GM19463 (cell line): ENCODE results near the gene ATG4A.
A peak's percentile ranks its signal among the peaks of the same experiment; 100 is the strongest.

Experiments
- ATAC-seq: cut with Tn5 transposase; IDR thresholded peaks from one replicate; pipeline ENCODE4 v1.9.1; 2021; ENCODE audit warnings: mild to moderate bottlenecking, moderate library complexity; ENCODE audit not compliant: unreplicated experiment

Gene ATG4A

DNA sequence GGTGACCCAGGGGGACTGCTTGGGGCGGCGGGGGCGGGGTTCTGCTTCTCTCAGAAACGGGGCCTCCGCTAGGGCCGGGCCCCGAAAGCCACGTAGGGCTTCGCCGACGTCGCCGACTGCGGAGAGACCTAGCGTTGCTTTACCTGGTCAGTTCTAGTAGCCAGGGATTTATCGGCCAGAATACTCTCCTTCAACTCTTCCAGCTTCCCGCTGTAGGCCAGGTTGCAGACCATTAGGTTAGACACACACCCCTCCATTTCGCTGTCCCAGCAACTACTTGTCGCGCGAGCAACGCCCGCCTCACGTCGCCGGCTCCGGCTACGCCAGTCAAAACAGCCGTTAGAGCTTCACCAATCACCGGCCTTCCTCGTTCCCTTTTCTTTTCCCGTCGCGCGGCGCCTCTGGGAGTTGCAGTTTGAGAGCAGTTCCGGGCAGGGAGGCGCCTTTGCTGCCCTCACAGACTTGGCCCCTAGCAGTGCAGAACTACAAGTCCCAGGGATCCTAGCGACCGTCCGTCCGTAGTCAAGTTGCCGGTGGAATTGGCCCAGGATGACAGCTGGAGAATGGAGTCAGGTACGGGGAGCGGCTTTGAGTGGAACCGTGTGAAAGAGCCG lies at the start of gene ATG4A, which contains the start of gene PSMD10:
Gene ATG4A (plus strand): TSS at position 515 of the 614 bp plus-strand sequence. CDS start 49 bp downstream, at position 564.
Gene PSMD10 (minus strand): TSS at position 279 of the 614 bp plus-strand sequence. CDS start 22 bp downstream, at position 257.
- ATAC-seq: peak; percentile 93

DNA sequence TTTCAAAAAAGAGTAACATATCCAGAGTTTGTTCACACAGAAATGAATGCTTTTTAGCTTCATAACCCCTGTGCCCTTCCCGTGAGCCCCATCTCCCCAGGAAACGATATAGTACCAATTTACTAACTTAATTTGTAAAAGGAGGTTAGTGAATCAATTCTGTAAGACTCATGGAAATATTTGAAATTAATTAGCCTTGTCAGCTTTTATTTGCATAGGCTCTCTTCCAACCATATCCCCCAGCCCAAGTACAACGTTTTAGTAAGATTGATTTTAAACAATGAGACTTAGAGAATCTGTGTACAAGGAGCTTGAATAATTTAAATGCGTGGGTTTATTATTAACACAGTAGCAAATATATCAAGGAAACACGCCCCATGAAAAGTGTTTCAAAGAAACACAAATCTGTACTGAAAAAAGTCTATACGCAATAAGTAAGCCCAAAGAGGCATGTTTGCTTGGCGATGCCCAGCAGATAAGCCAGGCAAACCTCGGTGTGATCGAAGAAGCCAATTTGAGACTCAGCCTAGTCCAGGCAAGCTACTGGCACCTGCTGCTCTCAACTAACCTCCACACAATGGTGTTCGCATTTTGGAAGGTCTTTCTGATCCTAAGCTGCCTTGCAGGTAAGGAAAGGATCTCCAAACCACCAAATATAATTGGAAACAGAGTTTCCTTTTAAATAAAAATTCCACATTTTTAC lies 46.9 kb upstream of the ATG4A start, which contains the start of gene VSIG1:
Gene VSIG1 (plus strand): TSS at position 512 of the 703 bp plus-strand sequence. CDS start 66 bp downstream, at position 578.
- no peak for ATAC-seq

GRCh38 chrX:108049649-108050048 lies 41.9 kb upstream of the ATG4A start:
- no peak for ATAC-seq

DNA sequence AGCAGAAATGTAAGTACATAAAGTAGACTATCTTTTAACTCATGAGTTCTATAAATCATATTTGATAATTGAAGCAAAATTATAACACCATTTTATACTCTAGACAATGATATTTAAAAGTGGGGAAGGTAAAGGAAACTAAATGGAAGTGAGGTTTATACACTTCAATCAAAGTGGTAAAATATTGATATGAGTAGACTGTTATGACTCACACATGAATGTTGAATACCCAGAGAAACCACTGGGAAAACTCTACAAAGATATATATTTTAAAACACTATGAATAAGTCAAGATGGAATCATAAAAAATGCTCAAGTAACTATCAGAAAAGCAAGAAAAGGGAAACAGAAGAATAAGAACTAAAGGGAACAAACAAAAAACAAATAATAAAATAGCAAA lies 38.4 kb upstream of the ATG4A start:
- ATAC-seq: no peak

DNA sequence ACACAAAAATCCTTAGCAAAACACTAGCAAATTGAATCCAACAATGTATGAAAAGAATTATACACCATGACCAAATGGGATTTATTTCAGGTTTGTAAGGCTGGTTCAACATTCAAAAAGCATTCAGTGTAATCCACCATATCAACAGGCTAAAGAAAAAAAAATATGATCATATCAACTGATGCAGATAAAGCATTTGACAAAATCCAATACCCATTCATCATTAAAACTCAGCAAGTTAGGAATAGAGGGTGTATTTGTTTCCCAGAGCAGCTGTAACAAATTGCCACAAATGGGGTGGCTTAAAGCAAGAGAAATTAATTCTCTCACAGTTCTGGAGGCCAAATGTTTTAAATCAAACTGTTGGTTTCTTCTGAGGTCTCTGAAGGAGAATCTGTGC lies 36.0 kb upstream of the ATG4A start:
- no peak for ATAC-seq

DNA sequence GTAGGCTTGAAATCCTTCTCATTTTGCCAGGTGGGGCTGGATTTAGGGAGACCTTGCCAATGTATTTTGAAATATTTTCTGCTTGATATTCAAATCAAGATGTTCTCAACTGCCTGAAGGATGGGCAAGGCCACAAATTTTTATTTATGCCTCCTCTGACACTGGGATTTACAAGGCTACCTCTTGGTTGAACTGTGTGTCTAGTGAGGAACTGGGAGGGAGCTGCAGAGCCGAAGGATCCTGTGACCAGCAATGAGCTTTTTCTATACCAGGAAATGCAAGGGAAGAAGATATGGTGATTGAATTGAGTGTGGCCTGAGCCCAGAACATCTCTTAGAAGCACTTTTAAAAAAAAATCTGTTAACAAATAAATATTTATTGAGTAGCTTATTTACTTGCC lies 31.8 kb upstream of the ATG4A start:
- no peak for ATAC-seq

- no peak for ATAC-seq
These were observed 27.6 kb upstream of the ATG4A start for GRCh38 chrX:108064001-108064400.

DNA sequence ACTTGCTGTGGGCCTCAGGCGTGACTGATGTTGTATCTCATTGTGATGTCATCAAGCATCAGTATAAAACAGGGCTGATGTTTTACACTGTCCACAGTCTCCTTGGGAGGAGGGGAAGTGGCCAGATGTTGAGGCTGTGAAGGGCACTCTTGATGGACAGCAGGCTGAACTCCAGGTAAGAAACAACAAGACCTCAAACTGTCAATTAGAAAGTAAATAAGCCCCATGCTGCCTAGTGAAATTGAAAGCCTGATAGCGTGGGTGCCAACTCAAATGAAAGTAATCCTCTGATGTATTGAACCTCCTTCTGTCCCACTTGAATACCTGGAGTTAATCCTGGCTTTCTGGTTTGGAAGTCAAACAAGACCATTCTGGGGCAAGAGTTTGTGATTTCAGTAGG lies 27.0 kb upstream of the ATG4A start:
- no peak for ATAC-seq

DNA sequence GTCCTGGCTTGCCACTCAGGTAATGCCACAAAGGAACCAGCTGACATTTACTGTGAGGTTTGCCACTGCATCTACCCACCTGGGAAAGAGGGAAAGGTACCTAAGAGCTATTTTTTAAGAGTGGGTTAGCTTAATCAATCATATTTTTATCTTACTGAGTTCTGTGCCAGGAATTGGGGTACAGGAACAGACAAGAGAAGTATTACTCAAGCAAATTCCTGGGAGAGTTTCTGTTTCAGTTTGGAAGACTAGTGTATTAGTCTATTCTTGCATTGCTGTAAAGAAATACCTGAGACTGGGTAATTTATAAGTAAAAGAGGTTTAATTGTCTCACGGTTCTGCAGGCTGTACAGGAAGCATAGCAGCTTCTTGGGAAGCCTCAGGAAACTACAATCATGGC lies 23.5 kb upstream of the ATG4A start:
- ATAC-seq: no peak

DNA sequence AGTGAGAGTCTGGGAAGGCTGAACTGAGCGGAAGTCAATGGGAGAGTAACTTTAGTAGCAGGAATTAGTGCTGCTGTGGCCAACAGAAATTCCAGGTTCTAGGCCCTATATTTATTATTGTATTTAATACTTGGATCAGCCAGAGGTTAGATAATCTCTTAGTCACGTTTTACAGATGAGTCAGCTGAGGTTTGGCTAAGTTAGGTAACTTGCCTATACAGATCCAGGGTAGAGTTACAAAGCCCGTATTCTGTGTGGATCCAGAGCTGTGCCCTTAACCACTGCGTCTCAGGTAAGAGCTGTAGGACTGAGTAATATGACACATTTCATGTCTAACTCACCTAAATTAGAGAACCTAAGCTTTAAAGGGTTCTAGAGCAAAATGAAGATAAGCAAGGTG lies 20.7 kb upstream of the ATG4A start:
- ATAC-seq: no peak

GRCh38 chrX:108071578-108071977 lies 20.0 kb upstream of the ATG4A start:
- no peak for ATAC-seq

DNA sequence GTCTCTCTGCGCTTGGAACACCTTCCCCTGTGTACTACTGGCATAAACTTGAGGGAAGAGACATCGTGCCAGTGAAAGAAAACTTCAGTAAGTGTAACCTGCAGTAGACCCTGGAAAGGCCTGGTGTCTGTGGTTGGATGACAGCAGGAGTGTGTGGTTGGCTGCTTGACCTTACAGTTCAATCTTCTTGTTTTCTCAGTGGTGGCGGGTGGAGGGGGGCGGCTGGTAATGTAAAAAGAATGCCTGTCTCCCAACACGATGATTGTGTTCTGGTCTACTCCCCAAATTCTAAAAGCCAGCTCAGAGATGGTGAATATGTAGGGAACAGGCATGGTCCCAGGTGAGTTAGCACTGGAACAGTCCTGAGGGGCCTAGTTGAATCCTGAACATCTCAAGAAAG lies 18.8 kb upstream of the ATG4A start:
- no peak for ATAC-seq

- no peak for ATAC-seq
These were observed 10.5 kb upstream of the ATG4A start for GRCh38 chrX:108081110-108081509.

DNA sequence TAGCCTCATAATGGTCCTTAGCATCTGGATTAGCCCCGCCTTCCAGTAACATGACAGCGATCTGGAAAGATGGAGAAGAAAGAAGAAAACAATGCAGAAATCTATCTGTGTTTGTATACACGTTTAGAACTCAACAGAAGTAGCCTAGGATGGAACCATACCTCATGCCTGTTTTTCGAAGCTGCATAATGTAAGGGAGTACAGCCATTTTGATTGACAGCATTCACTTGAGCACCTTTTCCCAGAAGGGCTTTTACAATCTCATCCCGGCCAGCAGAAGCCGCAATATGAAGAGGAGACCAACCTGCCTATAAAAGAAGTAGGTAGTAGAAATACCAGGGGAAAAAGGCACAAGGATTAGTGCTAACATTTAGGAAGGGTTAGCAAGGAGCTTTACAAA lies 3.8 kb upstream of the ATG4A start:
- no peak for ATAC-seq

GRCh38 chrX:108088511-108088910 lies 3.1 kb upstream of the ATG4A start:
- ATAC-seq: no peak

- ATAC-seq: no peak
These were observed 901 bp upstream of the ATG4A start for GRCh38 chrX:108090491-108091263.

- peak; percentile 30 for ATAC-seq
These were observed 307 bp downstream of the ATG4A start for GRCh38 chrX:108091878-108092291.

DNA sequence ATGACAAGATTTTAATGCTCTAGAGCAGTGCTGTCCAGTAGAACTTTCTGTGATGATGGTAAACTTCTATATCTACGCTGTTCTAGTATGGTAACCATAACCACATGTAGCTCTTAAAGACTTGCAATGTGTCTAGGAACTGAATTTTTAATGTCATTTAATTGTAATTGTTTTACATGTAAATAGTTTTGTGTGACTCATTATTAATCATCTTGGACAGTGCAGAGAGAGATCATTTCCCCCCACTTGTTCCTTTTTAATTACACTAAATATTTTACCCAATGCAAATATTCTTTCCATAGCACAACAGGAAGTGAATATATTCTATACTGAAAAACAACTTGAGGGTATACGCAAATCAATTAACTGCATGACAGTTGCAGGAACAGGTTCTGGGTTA lies 5.8 kb downstream of the ATG4A start:
- ATAC-seq: no peak

GRCh38 chrX:108105473-108105872 lies 13.9 kb downstream of the ATG4A start:
- ATAC-seq: no peak

DNA sequence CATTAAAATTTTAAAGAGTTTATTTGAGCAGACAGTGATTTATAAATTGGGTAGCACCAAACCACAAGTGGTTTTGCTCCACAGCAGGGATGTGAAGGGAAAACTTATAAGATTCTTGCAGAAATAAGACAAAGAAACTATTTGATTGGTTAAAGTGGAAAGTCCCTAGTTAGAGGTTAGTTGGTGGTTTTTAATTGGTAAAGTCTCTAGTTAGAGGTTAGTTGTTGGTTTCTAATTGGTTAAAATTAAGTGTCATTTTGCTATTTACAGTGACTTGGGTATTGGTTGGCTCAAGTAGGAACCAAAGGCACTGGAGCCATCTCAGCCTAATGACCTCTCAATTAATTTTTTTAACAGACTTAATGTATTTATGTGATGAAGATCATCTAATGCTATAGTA lies 23.0 kb downstream of the ATG4A start:
- no peak for ATAC-seq

DNA sequence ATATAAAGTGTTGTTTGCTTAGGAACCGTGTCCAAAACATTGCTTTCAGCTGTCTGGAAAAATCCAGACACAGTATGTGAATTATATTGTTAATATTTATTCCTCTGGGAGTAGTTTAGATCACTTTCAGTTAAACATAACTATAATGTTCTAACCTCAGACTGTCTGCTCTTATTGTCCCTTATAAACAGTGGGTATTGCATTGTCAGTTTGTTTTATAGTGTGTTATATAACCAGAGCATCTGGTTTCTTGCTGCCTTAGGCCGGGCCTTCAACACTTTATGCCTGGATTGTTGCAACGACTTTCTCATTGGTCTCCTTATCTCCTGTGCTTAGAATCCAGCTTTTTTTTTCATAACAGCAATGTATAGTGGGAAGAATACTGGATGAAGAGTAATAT lies 26.4 kb downstream of the ATG4A start:
- ATAC-seq: no peak

DNA sequence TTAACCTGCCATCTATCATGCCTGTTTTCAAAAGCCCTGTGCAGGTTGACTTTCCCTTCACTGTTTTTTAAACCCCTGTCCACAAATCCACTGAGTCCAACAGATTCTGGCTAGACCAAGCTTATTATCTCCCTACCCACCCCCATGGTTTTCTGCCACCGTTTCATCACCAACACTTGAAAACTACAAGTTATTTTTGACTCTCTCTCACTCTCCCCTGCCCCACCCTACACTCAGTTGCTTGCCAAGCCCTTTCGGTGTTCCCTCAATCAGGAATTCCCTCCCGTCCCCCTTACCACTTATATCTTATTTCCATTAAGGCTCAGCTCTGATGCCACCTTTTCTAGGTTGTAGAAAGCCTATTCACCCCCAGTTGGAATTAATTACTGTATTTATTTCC lies 29.7 kb downstream of the ATG4A start:
- no peak for ATAC-seq
